ENCODE data around the gene GAS6. TPM values are rescaled to one million over a fixed set of nuclear protein-coding genes. Genes with fewer than 3 reads are reported as not detected.
A peak's percentile ranks its signal among the peaks of the same experiment; 100 is the strongest.
"Not testable (repeated sequence)": the region's sequence is repeated elsewhere in the genome, so short reads cannot be mapped to it uniquely, and the experiment has no call there.

GAS6 gene
- 302 TPM for total RNA-seq

DNA sequence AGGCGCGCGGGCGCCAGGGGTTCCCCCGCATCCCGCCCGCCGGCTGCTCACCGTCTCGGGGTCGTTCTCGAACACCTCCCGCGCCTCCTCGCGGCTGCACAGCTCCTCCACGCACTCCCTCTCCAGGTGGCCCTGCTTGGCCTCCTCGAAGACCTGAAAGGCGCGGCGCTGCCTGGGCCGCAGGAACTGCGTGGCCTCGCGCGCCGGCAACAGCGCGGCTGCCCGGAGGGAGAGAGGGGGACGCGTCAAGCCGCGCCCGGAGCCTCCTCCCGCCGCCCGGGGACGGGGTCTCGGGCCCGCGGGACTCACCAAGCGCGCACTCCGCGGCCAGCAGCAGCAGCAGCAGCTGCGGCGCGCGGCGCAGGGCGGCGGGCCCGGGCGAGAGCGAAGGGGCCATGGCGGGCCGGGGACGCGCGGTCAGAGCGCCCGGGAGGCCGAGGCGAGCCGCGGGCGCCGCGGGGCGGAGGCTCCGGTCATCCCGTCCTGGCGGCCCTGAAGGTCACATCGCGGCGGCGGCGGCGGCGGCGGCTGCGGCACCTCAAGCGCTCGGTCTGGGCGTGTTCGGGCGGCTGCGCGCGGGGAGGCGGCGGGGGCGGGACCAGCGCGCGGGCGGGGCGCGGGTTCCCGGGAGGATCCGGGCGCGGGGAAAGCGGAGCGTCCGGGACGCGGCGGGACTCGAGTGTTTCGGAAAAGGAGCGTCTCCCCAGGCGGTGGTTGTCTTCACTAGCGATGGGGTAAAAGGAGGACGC is at the start of gene GAS6:
Gene GAS6, minus strand, starts transcription at position 553 of the 749 bp plus-strand sequence. Its CDS starts 156 bp downstream, at position 397.
- intact Hi-C loops (cut with DNase I): no loop called here
- ATAC-seq (peak; percentile 36), DNase-seq (ENCODE audit: low spot score) (peak; percentile 80)

DNA sequence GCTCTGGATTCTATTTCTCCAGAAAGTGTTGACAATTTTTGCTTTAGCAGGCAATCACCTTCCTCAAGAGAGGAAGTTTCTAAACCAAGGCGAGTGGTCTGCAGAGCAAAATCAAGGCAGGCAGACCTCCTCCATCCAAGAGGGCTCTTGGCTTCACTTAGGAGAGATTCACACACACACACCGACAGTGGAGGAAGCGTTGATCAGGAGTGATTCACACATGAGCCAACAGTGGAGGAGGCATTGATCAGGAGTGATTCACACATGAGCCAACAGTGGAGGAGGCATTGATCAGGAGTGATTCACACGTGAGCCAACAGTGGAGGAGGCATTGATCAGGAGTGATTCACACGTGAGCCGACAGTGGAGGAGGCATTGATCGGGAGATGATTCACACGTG is 49.5 kb upstream of the GAS6 start:
- ATAC-seq; DNase-seq (ENCODE audit: low spot score); intact Hi-C loops (cut with DNase I): not testable (repeated sequence)

- ATAC-seq (no peak), DNase-seq (ENCODE audit: low spot score) (no peak)
- intact Hi-C loops (cut with DNase I): no loop called here
Observed at GRCh38 chr13:113912596-113912995, 48.7 kb upstream of the GAS6 start.

GRCh38 chr13:113907635-113908617 is 44.0 kb upstream of the GAS6 start:
- DNase-seq (ENCODE audit: low spot score) (peak; percentile 59), ATAC-seq (peak; percentile 34)
- intact Hi-C loops (cut with DNase I): no loop called here

DNA sequence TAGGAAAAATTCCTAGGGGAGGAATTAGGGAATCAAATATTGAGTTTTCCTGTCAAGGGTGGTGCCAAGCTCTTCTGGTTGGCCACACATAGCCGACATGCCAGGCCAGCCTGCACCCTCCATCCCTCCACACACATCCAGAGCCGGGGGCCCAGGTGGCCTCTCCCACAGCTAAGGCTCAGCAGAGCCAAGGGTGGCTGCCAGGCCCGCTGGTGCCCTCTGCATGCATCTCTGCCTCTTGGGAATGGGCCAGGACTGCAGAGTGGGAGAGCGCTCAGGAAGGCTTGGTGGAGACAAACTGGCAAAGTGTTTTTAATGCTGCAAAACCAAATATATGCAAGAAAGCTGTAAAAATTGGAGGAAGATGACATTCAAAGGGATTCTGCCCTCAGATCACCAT is 42.7 kb upstream of the GAS6 start:
- intact Hi-C loops (cut with DNase I): no loop called here
- DNase-seq (ENCODE audit: low spot score) (peak; percentile 53), ATAC-seq (no peak)

DNA sequence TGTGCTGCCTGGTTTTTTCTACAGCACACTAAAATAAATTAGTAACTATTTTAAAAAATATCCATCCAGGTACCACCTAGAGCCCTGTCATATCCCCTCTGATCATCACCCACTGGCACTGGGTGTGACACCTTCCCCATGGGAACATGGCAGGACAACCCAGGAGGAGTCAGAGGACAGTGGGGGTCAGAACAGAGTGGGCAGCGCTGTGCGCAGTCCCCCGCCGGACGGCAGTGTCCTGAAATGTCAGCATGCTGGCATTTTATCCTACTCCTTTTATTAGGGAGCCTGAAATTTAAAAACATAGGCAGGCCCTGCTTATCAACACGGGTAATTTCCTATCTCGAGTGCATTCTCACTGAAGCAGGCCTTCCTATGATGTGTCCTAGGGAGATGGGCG is 42.1 kb upstream of the GAS6 start:
- intact Hi-C loops (cut with DNase I): no loop called here
- ATAC-seq (no peak), DNase-seq (ENCODE audit: low spot score) (peak; percentile 37)

- intact Hi-C loops (cut with DNase I): no loop called here
- DNase-seq (ENCODE audit: low spot score): peak; percentile 28
Observed at GRCh38 chr13:113905018-113905417, 41.1 kb upstream of the GAS6 start.

GRCh38 chr13:113904411-113904810 is 40.5 kb upstream of the GAS6 start:
- peak; percentile 67 for DNase-seq (ENCODE audit: low spot score)
- intact Hi-C loops (cut with DNase I): no loop called here
- ATAC-seq: peak; percentile 78

More at GRCh38 chr13:113905018-113905417, 41.1 kb upstream of the GAS6 start:
- ATAC-seq: no peak

GRCh38 chr13:113903912-113904311 is 40.0 kb upstream of the GAS6 start:
- DNase-seq (ENCODE audit: low spot score): peak; percentile 21
- ATAC-seq: no peak
- intact Hi-C loops (cut with DNase I): no loop called here

GRCh38 chr13:113902986-113903775 is 39.3 kb upstream of the GAS6 start:
- peak; percentile 47 for DNase-seq (ENCODE audit: low spot score)
- intact Hi-C loops (cut with DNase I): no loop called here
- peak; percentile 23 for ATAC-seq

GRCh38 chr13:113902481-113902880 is 38.6 kb upstream of the GAS6 start:
- DNase-seq (ENCODE audit: low spot score): no peak
- ATAC-seq: no peak
- intact Hi-C loops (cut with DNase I): no loop called here

DNA sequence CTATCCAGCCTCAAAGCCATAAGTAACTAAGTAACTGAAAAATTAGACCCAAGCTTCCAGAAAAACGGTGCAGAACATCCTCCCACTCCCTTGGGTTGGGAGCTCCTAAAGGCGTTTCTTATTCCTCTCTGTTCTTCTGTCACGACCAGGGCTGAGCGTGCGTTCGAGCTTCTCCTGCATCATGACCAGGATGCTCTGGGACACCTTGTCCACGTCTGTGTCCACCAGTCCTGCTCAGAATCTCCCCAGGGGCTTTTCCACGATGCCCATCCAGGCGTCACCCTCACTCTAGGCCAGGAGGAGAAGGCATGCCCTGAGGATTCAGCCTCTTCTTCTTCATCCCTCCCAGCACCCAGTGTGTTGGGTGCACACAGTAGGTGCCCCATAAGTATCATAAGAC is 37.8 kb upstream of the GAS6 start:
- intact Hi-C loops (cut with DNase I): no loop called here
- DNase-seq (ENCODE audit: low spot score) (peak; percentile 17), ATAC-seq (no peak)

- ATAC-seq (no peak), DNase-seq (ENCODE audit: low spot score) (peak; percentile 47)
- intact Hi-C loops (cut with DNase I): no loop called here
Observed at GRCh38 chr13:113901231-113901630, 37.4 kb upstream of the GAS6 start.

DNA sequence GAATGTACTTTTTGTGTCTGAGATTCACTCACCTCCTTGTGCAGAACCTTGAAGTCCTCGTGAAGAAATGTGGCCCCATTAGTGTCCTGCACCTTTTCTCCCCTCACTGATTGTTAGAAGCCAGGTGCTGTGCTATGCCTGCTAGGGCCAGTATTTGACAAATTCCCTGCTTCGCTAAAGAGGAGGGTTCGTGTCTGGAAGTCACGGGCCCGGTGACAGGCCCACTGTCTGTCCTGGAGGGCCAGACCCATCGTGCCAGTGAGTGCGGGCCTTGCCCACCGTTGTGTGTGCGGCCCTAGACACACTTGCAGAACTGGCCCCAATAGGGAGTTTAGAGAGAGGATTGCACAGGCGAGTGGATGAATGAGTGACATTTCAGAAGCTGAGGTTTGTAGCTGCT is 36.8 kb upstream of the GAS6 start:
- intact Hi-C loops (cut with DNase I): no loop called here
- ATAC-seq (no peak), DNase-seq (ENCODE audit: low spot score) (peak; percentile 32)

GRCh38 chr13:113898391-113898790 is 34.5 kb upstream of the GAS6 start:
- DNase-seq (ENCODE audit: low spot score) (no peak), ATAC-seq (no peak)
- intact Hi-C loops (cut with DNase I): no loop called here

DNA sequence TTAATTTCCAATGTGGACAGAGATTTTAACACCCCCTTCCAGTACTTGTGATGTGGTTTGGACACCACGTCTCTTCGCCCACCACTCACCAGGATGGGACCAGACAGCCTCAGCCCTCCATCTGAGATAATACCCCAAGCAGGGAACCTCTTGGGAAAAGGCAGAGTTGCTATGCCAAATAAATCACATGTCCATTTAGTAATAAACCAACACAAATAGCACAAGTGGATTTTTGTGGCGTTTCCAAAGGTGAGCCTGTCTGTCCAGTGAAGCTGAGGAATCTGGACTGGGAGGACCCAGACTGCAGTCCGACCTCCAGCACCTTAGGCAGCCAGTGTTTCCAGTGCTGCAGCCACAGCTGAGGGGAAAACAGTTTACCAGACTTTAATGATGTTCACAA is 34.1 kb upstream of the GAS6 start:
- no peak for ATAC-seq
- no peak for DNase-seq (ENCODE audit: low spot score)
- intact Hi-C loops (cut with DNase I): no loop called here

GRCh38 chr13:113897161-113897560 is 33.3 kb upstream of the GAS6 start:
- DNase-seq (ENCODE audit: low spot score): no peak
- ATAC-seq: peak; percentile 59
- intact Hi-C loops (cut with DNase I): no loop called here

DNA sequence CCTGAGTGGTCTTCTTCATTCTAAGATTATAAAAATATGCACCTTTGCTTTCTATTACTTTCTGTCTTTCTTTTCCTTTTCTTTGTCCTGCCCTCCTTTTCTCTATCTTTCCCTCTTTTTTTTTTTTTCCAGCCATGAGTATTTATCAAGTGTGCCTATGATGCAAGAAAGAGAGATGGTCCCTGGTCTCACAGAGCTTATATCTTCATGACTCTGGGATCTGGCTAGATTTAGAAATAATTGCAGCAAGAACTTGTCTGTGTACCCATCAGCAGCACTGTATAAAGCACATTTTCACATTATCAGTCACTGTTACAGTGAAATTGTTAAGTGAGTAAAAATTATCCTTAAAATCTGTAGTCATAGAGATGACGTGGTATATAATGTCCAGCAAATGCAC is 31.6 kb upstream of the GAS6 start:
- DNase-seq (ENCODE audit: low spot score): no peak
- intact Hi-C loops (cut with DNase I): no loop called here
- ATAC-seq: no peak

- intact Hi-C loops (cut with DNase I): no loop called here
- ATAC-seq (no peak), DNase-seq (ENCODE audit: low spot score) (no peak)
Observed at GRCh38 chr13:113890774-113891480, 27.1 kb upstream of the GAS6 start.
